HL-60 (cell line): ENCODE data around the gene LPO.

Source experiments
- SPI1 ChIP-seq: IDR thresholded peaks from 2 replicates; pipeline ENCODE4 v1.6.1; 2012; ENCODE audit warnings: low read depth, mild to moderate bottlenecking, borderline replicate concordance
- TF ChIP-seq, protein P1 (sequence below): IDR thresholded peaks from one replicate; pipeline ENCODE4 v1.5.1; 2011; ENCODE audit warnings: low read length, control low read depth, inconsistent platforms; ENCODE audit not compliant: insufficient read depth
- TF ChIP-seq, protein P2 (sequence below): IDR thresholded peaks from 2 replicates; pipeline ENCODE4 v1.6.1; 2012; ENCODE audit warnings: low read depth; ENCODE audit not compliant: insufficient replicate concordance

DNA sequence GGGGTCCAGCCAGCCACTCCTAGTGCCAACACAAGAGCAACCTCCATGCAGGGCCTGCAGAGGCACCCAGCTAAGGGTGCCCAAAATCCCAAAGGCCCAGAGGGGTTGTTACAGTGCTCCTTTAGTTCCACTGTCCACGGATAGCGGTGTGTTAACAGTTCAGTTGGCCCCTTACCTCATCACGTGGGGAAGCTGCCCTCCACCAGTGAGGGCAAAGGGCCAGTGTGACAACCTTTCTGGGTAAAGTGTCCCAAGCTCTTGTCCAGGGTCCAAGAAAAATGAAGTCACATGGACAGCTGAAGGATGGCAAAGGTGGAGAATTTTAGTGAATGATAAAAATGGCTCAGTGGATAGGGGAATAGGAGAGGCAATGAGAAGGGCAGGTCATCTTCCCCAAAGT, 10.7 kb upstream of the LPO start:
- TF ChIP-seq SPI1 = no peak
- TF ChIP-seq, protein P1, sequence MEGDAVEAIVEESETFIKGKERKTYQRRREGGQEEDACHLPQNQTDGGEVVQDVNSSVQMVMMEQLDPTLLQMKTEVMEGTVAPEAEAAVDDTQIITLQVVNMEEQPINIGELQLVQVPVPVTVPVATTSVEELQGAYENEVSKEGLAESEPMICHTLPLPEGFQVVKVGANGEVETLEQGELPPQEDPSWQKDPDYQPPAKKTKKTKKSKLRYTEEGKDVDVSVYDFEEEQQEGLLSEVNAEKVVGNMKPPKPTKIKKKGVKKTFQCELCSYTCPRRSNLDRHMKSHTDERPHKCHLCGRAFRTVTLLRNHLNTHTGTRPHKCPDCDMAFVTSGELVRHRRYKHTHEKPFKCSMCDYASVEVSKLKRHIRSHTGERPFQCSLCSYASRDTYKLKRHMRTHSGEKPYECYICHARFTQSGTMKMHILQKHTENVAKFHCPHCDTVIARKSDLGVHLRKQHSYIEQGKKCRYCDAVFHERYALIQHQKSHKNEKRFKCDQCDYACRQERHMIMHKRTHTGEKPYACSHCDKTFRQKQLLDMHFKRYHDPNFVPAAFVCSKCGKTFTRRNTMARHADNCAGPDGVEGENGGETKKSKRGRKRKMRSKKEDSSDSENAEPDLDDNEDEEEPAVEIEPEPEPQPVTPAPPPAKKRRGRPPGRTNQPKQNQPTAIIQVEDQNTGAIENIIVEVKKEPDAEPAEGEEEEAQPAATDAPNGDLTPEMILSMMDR = no peak
- TF ChIP-seq, protein P2, sequence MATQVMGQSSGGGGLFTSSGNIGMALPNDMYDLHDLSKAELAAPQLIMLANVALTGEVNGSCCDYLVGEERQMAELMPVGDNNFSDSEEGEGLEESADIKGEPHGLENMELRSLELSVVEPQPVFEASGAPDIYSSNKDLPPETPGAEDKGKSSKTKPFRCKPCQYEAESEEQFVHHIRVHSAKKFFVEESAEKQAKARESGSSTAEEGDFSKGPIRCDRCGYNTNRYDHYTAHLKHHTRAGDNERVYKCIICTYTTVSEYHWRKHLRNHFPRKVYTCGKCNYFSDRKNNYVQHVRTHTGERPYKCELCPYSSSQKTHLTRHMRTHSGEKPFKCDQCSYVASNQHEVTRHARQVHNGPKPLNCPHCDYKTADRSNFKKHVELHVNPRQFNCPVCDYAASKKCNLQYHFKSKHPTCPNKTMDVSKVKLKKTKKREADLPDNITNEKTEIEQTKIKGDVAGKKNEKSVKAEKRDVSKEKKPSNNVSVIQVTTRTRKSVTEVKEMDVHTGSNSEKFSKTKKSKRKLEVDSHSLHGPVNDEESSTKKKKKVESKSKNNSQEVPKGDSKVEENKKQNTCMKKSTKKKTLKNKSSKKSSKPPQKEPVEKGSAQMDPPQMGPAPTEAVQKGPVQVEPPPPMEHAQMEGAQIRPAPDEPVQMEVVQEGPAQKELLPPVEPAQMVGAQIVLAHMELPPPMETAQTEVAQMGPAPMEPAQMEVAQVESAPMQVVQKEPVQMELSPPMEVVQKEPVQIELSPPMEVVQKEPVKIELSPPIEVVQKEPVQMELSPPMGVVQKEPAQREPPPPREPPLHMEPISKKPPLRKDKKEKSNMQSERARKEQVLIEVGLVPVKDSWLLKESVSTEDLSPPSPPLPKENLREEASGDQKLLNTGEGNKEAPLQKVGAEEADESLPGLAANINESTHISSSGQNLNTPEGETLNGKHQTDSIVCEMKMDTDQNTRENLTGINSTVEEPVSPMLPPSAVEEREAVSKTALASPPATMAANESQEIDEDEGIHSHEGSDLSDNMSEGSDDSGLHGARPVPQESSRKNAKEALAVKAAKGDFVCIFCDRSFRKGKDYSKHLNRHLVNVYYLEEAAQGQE = no peak
